ENCODE results near the gene ADO. TPM values are rescaled to one million over a fixed set of nuclear protein-coding genes. Genes with fewer than 3 reads are reported as not detected.
A peak's percentile ranks its signal among the peaks of the same experiment; 100 is the strongest.

ADO gene
- total RNA-seq, 1 donor from 2014 or later, result 35.8 TPM

GRCh38 chr10:62817766-62818425 lies 13.4 kb downstream of the ADO start:
- no peaks in the 10 kb centered on the region for H3K36me3 ChIP-seq (ENCODE audit: control insufficient read depth, insufficient read depth, low read length)
- H3K4me3 ChIP-seq (ENCODE audit: low read depth, low read length), result peak overlapping the region; percentile 48
- peak; percentile 58 for TF ChIP-seq CTCF (IDR thresholded peaks at IDR 0.05; ENCODE audit: insufficient read depth, low read length, poor library complexity, severe bottlenecking)
- peaks cover 34% of the 10 kb centered on the region for H3K27me3 ChIP-seq (ENCODE audit: control insufficient read depth, insufficient read depth, low read length)
- DNase-seq (ENCODE audit: low read depth), result no peak

DNA sequence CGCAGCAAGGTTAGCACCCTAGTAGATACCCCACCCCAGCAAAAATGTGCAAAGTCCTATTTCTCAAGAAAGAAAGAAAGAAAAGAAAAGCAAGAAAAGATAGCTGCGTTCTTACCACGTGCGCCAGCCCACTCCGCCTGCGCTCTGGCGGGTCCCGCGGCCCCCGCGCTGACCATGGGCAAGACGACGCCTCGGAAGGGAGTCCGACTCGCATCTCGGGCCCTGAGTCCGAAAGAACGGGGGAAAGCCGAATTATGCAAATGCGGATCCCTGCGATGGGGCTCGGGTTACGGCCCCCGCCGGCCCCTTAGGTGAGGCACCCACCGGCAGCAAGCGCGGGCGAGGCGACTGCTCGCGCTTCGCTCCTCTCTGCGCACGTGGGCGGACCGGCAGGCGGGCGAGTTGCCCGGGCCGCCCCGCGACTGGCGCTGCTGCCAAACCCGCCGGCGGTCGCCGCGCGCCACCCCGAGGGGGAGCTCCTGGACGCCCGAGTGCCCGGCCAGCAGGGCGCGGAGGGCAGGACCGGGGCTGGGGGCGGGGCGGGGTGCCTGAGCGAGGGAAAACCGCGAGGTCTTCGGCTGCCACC lies 14.0 kb downstream of the ADO start:
- Histone ChIP-seq H3K4me3 (ENCODE audit: low read depth, low read length) (peak overlapping the region; percentile 4), H3K27me3 (ENCODE audit: control insufficient read depth, insufficient read depth, low read length) (peaks cover 34% of the 10 kb centered on the region), H3K36me3 (ENCODE audit: control insufficient read depth, insufficient read depth, low read length) (no peaks in the 10 kb centered on the region)
- no peak for TF ChIP-seq CTCF (IDR thresholded peaks at IDR 0.05; ENCODE audit: insufficient read depth, low read length, poor library complexity, severe bottlenecking)
- no peak for DNase-seq (ENCODE audit: low read depth)

GRCh38 chr10:62819141-62819920 lies 14.8 kb downstream of the ADO start:
- DNase-seq (ENCODE audit: low read depth), result no peak
- Histone ChIP-seq H3K27me3 (ENCODE audit: control insufficient read depth, insufficient read depth, low read length) (peaks cover 29% of the 10 kb centered on the region), H3K36me3 (ENCODE audit: control insufficient read depth, insufficient read depth, low read length) (no peaks in the 10 kb centered on the region), H3K4me3 (ENCODE audit: low read depth, low read length) (no peak overlapping the region)
- TF ChIP-seq CTCF (IDR thresholded peaks at IDR 0.05; ENCODE audit: insufficient read depth, low read length, poor library complexity, severe bottlenecking), result no peak

- Histone ChIP-seq H3K36me3 (ENCODE audit: control insufficient read depth, insufficient read depth, low read length) (no peaks in the 10 kb centered on the region), H3K4me3 (ENCODE audit: low read depth, low read length) (no peak overlapping the region), H3K27me3 (ENCODE audit: control insufficient read depth, insufficient read depth, low read length) (peaks cover 16% of the 10 kb centered on the region)
- DNase-seq (ENCODE audit: low read depth), result no peak
- no peak for TF ChIP-seq CTCF (IDR thresholded peaks at IDR 0.05; ENCODE audit: insufficient read depth, low read length, poor library complexity, severe bottlenecking)
Measured at GRCh38 chr10:62820586-62820985, 16.1 kb downstream of the ADO start.

- no peak for TF ChIP-seq CTCF (IDR thresholded peaks at IDR 0.05; ENCODE audit: insufficient read depth, low read length, poor library complexity, severe bottlenecking)
- no peak for DNase-seq (ENCODE audit: low read depth)
- Histone ChIP-seq H3K4me3 (ENCODE audit: low read depth, low read length) (no peak overlapping the region), H3K36me3 (ENCODE audit: control insufficient read depth, insufficient read depth, low read length) (no peaks in the 10 kb centered on the region), H3K27me3 (ENCODE audit: control insufficient read depth, insufficient read depth, low read length) (no peaks in the 10 kb centered on the region)
Measured at GRCh38 chr10:62826273-62826672, 21.8 kb downstream of the ADO start.
